IPS-18a (cell line): Measurements from ENCODE around the gene SNAPC4.

Source experiments
- H3K27ac ChIP-seq: one replicate; pipeline ENCODE4 v1.5.1; 2013; ENCODE audit warnings: low read length
- H3K27me3 ChIP-seq: one replicate; pipeline ENCODE4 v1.6.1; 2013; ENCODE audit warnings: mild to moderate bottlenecking, low read length; ENCODE audit not compliant: control insufficient read depth, insufficient read depth
- H3K36me3 ChIP-seq: one replicate; pipeline ENCODE4 v1.6.1; 2013; ENCODE audit warnings: low read depth, low read length; ENCODE audit not compliant: control insufficient read depth
- H3K4me1 ChIP-seq: one replicate; pipeline ENCODE4 v1.6.1; 2013; ENCODE audit warnings: low read depth, low read length; ENCODE audit not compliant: control insufficient read depth
- H3K4me3 ChIP-seq: one replicate; pipeline ENCODE4 v1.5.1; 2013; ENCODE audit warnings: low read length
- H3K9ac ChIP-seq: one replicate; pipeline ENCODE4 v1.6.1; 2013; ENCODE audit warnings: mild to moderate bottlenecking, low read length, moderate library complexity
- H3K9me3 ChIP-seq: one replicate; pipeline ENCODE4 v1.6.1; 2013; ENCODE audit warnings: low read depth, low read length; ENCODE audit not compliant: control insufficient read depth

SNAPC4 gene

GRCh38 chr9:136380381-136380780 lies 19.6 kb downstream of the SNAPC4 start:
- Histone ChIP-seq H3K9me3 (no peaks in the 10 kb centered on the region), H3K4me1 (no peaks in the 10 kb centered on the region), H3K36me3 (peaks cover 61% of the 10 kb centered on the region)

GRCh38 chr9:136379891-136380290 lies 20.1 kb downstream of the SNAPC4 start:
- Histone ChIP-seq H3K4me3 (no peak overlapping the region), H3K27ac (no peak overlapping the region), H3K9ac (no peak overlapping the region), H3K4me1 (no peaks in the 10 kb centered on the region), H3K27me3 (no peaks in the 10 kb centered on the region), H3K9me3 (no peaks in the 10 kb centered on the region), H3K36me3 (peaks cover 56% of the 10 kb centered on the region)

More at GRCh38 chr9:136380381-136380780, 19.6 kb downstream of the SNAPC4 start:
- no peak overlapping the region for H3K4me3 ChIP-seq
- no peak overlapping the region for H3K27ac ChIP-seq
- no peak overlapping the region for H3K9ac ChIP-seq
- H3K27me3 ChIP-seq: no peaks in the 10 kb centered on the region

GRCh38 chr9:136379401-136379800 lies 20.6 kb downstream of the SNAPC4 start:
- H3K9ac ChIP-seq: no peak overlapping the region

DNA sequence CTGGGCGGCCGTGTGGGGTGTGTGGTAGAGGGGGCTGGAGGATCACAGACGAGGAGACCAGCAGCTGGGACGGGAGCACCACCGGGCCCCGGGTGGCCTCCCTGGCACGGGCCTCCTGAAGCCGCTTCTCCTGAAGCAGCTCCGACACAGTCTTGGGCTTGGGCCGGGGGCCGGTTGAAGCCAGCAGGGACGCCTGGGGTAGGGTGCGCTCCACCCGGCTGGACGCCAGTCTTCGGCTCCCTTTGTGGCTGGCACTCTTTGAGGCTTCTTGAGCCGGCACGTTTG lies 21.0 kb downstream of the SNAPC4 start:
- no peaks in the 10 kb centered on the region for H3K27me3 ChIP-seq
- no peaks in the 10 kb centered on the region for H3K9me3 ChIP-seq
- H3K4me1 ChIP-seq: no peaks in the 10 kb centered on the region
- peaks cover 47% of the 10 kb centered on the region for H3K36me3 ChIP-seq
- H3K4me3 ChIP-seq: no peak overlapping the region
- no peak overlapping the region for H3K27ac ChIP-seq
- H3K9ac ChIP-seq: no peak overlapping the region

More at GRCh38 chr9:136379401-136379800, 20.6 kb downstream of the SNAPC4 start:
- H3K4me1 ChIP-seq: no peaks in the 10 kb centered on the region
- H3K36me3 ChIP-seq: peaks cover 51% of the 10 kb centered on the region
- H3K27ac ChIP-seq: no peak overlapping the region
- no peaks in the 10 kb centered on the region for H3K9me3 ChIP-seq
- H3K4me3 ChIP-seq: no peak overlapping the region
- no peaks in the 10 kb centered on the region for H3K27me3 ChIP-seq

DNA sequence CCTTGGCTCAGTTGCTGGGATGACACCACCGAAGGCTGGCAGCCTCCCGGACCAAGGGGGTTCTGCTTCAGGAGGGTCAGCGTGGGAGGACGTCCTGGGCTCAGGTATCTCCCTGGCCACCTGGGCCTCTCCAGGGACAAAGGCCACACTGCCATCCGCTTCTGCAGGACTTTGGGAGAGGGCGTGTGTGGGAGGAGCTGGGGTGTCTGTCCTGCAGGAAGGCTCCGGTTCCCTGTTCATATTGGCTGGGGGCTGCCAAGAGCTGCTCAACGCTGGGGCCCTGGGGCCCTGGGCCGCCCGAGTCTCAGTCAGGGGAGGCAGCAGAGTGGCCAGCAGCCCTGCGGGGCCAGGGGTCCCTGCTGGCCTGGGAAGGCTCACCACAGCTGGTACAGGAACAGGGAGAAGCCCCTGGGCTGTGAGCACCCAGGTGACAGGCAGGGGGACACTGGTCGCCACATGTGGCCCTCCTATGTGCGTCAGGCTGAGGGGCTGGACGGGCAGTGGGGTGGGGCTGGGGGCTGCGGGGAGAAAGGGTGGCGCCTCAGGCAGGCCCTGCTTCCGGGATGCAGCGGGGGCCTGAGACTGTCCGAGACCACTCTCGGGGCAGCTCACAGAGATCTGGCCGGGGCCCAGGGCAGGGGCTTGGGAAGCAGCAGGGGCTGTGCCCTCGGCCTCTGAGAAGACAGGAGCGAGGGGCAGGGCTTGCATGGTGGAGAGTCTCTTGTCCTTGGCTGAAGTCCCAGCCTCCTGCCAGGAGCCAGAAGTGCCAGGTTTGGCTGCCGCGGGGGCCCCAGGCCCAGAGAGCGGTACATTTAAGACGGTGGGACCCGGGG lies 21.6 kb downstream of the SNAPC4 start:
- Histone ChIP-seq H3K27me3 (no peaks in the 10 kb centered on the region), H3K9me3 (no peaks in the 10 kb centered on the region), H3K4me1 (no peaks in the 10 kb centered on the region), H3K27ac (no peak overlapping the region), H3K4me3 (no peak overlapping the region), H3K9ac (no peak overlapping the region), H3K36me3 (peaks cover 41% of the 10 kb centered on the region)

GRCh38 chr9:136377341-136378169 lies 22.4 kb downstream of the SNAPC4 start:
- Histone ChIP-seq H3K9ac (no peak overlapping the region), H3K27ac (no peak overlapping the region), H3K36me3 (peaks cover 33% of the 10 kb centered on the region)

GRCh38 chr9:136376457-136376856 lies 23.5 kb downstream of the SNAPC4 start:
- Histone ChIP-seq H3K4me3 (no peak overlapping the region), H3K27me3 (no peaks in the 10 kb centered on the region), H3K9me3 (no peaks in the 10 kb centered on the region), H3K9ac (no peak overlapping the region), H3K4me1 (no peaks in the 10 kb centered on the region), H3K36me3 (peaks cover 23% of the 10 kb centered on the region), H3K27ac (no peak overlapping the region)

More at GRCh38 chr9:136377341-136378169, 22.4 kb downstream of the SNAPC4 start:
- Histone ChIP-seq H3K27me3 (no peaks in the 10 kb centered on the region), H3K9me3 (no peaks in the 10 kb centered on the region), H3K4me1 (no peaks in the 10 kb centered on the region), H3K4me3 (no peak overlapping the region)

DNA sequence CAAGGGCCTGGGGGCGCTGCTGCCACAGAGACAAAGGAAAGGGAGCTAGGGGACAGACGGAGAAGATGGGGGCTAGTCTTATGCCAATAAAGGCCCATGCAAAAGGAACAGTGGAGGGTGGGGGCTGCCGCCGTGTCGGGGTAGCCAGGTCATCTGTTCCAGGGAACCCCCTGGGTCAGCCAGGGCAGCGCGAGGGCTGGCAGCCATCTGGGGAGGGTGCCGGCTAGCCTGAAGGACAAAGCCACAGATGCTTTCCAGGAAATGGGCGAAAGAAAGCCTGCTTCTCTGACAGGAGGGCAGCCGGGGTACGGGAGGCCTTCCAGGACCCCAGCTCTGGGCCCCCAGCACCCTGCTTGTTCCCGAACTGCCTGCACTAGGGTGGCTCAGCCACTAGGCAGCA lies 24.9 kb downstream of the SNAPC4 start:
- H3K27me3 ChIP-seq: no peaks in the 10 kb centered on the region
- no peak overlapping the region for H3K27ac ChIP-seq
- H3K4me3 ChIP-seq: no peak overlapping the region
- no peaks in the 10 kb centered on the region for H3K9me3 ChIP-seq
- H3K9ac ChIP-seq: no peak overlapping the region
- peaks cover 11% of the 10 kb centered on the region for H3K36me3 ChIP-seq
- H3K4me1 ChIP-seq: no peaks in the 10 kb centered on the region

DNA sequence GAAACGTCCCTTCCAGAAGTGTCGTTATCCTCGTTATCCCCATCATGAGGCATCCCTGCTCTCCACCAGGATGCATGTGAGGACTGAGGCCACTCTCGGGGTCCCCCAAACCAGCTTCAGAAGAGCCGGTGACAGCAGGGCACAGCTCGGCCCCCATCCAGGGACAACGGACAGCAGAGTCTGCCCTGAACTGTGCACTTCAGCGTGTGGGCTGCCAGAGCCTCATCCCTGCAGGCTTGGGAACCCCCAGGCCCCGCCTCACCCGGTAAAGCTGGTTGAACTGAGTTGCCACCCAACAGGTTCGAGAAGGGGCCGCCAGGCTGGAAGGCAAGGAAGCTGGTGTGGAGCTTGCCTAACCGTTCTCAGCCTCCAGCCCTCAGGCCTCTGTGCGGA lies 25.8 kb downstream of the SNAPC4 start:
- Histone ChIP-seq H3K27me3 (no peaks in the 10 kb centered on the region), H3K4me1 (no peaks in the 10 kb centered on the region)

DNA sequence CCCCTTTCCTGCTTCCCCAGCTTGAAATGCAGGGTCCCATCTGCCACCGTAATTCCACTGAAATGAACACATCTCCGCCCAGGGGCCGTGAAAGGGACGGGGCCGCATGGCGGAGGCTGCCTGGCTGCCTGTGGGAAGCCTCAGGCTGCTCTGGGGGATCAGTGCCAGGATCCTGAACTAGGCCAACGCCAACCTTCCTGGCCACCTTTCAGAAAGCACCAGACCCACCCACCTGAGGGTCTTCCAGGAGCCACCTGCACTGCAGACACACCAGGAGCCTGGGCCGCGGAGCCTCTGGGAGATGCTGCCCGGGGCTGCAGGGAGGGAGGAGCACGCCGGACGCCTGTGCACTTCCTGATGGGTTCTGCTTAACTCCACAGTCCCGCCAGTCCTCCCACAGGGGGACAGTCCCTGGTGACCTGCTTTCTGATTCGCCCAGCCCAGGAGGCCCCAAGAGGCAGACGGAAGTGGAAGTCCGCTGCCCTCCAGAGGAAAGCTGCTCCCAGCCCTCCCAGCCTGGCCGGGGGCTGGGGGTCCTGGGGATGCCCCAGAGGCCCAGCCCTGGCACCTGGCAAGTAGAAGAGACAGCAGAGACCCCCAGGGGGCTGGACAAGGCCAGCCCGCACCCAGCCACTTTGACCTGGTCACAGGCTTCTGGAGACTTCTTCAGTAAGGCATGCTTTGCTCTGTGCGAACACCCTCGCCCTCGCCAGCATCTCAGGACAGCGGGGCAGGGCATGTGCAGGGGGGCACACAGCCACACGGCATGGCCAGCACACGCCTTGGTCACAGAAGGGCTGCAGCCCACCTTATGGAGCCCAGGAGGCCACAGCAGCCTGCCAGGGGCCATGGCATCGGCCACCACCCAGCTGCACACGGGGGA lies 26.4 kb downstream of the SNAPC4 start, which contains the start of gene CARD9:
Gene CARD9, minus strand, starts transcription at position 370 of the 883 bp plus-strand sequence. CDS start 1,591 bp downstream, outside the sequence.
- Histone ChIP-seq H3K27ac (no peak within 1 kb of the TSS), H3K27me3 (no peaks in the 10 kb centered on the region), H3K4me1 (no peaks in the 10 kb centered on the region), H3K9ac (no peak within 1 kb of the TSS), H3K36me3 (peaks cover 6% of the 10 kb centered on the region), H3K4me3 (no peak within 1 kb of the TSS), H3K9me3 (no peaks in the 10 kb centered on the region)

More for the DNA sequence above, 25.8 kb downstream of the SNAPC4 start:
- H3K27ac ChIP-seq: no peak overlapping the region
- no peak overlapping the region for H3K9ac ChIP-seq
- H3K36me3 ChIP-seq: peaks cover 6% of the 10 kb centered on the region
- no peak overlapping the region for H3K4me3 ChIP-seq
- H3K9me3 ChIP-seq: no peaks in the 10 kb centered on the region
